Activated T-cell treated with anti-CD3 and anti-CD28 coated beads for 4 hours (primary cell): ENCODE measurements around the gene MYO1E.

Experiments used
- DNase-seq: peaks from one replicate; pipeline ENCODE4 v3.0.0-alpha.2; 2020

The MYO1E gene

GRCh38 chr15:59385171-59385570, 12.5 kb upstream of the MYO1E start:
- no peak for DNase-seq

DNA sequence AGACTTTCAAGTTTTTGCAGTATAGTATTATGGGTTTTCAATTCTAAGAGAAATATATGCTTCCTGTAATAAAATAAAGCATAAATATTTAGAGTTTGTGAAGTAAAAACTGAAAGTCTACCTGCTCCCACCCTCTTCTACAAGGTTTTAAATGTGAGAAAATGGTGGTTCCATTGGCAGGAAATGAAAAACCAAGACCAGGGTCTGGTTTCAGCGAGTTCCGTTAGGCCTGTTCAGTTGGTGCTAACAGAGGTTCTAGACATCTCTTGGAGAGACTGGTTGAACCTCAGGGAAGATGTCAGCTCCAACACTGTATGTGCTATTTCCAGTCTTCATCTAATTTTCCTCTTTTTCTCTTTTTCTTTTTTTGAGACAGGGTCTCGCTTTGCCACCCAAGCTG, 11.8 kb upstream of the MYO1E start:
- DNase-seq: no peak

DNA sequence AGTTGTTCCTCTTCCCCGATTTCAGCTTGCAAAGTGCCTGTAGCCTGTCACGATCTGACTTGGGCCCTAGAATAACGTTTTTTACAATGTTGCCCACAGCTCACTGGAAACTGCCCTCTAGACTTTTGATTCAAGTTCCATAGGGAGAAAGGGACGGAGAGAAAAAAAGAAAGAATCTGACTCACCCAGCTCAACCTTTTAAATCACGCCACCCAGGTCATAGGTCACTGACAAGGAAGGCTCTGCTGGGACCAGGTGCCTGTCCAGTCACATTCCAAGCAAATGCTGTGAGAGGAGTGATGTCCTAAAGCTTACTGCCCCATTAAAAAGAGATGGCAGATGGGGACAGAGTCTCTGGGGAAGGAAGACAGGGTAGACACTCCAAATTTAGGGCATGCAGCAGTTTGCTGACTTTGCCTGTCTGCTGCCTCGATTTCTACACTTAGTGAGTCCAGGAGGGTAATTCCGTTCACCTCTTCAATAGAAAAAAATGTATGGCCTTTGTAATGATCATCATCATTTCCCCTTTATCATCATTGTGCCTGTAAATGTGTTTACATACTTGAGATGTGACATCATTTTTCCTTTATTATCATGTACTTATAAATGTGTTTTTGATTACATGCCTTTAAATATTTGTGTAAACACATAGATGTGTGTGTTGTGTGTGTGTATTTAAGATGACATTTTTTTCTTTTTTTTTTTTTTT, 8.4 kb upstream of the MYO1E start:
- DNase-seq: no peak

GRCh38 chr15:59379531-59379930, 6.9 kb upstream of the MYO1E start:
- DNase-seq: no peak

GRCh38 chr15:59378855-59379254, 6.2 kb upstream of the MYO1E start:
- DNase-seq: no peak

DNA sequence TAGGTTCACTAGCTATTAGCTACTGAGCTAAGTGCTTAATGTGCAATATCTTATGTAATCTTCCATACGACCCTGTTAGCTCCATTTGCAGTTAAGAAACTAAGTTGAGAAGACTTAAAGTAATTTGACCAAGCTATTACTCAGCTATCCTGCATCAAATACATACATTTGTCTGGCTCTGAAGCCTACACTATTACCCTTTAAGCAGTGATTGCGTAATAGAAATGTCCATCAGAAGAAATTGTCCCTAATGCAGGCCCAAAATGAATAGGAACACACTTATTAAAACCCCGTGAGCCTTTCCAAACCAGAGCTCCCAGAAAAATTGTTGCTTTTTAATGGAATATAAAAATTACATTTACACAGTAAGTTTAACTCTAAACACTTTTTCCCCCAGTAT, 5.3 kb upstream of the MYO1E start:
- no peak for DNase-seq

DNA sequence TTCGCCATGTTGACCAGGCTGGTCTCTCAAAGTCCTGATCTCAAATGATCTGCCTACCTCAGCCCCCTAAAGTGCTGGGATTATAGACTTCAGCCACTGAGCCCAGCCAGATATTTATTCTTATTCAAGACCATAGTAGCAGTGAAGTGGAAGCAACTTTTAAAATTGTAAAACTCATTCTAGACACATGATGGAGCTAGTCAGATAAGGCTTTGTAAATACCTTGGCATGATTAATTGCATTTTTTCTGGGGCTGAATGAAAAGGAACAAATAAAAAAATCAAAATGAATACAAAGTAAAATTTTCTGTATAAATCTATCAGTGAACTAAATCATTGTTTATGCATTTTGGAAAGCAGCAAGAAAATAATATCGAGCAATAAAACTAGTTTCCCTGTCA, 4.1 kb upstream of the MYO1E start:
- DNase-seq: no peak

GRCh38 chr15:59373215-59373614, 544 bp upstream of the MYO1E start:
- DNase-seq: no peak

GRCh38 chr15:59371458-59372351, 966 bp downstream of the MYO1E start:
- DNase-seq: no peak

DNA sequence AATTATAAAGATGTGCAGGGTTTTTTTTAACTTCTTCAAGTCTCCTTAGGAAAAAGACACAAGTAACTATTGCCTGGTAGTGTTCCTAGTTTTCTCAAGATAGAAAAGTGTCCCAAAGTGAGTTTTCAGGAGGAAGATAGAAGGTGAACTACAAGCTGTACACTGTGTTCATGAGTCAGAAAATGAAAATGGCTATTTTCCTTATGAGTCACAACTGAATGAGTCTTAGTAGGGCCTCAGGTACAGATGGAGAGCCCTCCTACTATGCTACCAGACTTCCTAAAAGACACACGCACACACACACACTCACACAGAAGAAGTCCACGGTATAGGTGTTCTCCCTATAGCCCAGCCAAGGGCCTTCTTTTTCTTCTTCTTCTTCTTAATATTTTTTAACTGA, 3.1 kb downstream of the MYO1E start:
- DNase-seq: no peak

DNA sequence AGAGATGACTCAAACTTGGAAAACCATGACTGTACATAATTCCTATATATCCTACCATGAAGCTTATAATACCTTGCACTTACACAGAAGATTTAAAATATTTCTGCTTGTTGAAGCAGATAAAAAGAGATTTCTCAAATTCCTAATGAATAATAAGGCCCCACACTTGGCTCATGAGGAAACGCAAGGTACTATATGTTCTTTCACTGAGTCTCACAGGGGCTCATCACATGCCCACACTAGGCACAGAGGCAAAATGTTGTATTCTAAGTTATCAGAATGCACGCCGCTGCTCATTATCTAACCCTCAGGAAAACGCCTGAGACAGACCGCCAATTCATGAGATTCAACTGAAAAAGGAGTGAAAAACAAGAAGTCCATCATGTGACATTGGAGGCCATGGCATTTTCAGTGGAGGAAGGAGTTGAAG, 5.6 kb downstream of the MYO1E start:
- DNase-seq: no peak

- no peak for DNase-seq
Observed at GRCh38 chr15:59366333-59367021, 6.2 kb downstream of the MYO1E start.

DNA sequence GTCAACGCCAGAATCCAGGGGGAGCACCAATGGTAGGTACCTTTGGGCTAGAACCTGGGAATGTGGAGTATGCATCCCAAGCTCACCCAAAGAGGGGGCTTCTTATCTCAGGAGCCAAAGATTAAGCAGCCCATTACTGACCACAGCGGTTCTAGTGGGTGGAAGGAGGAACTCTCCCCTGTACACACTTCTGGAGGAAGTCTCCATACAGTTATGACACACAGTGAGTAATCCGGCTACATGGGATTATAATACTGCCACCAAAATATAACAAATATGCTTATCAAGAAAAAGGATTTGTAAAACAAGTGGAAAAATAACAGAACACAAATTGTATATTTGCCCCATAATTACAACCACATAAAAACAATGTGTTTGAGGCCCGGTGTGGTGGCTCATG, 8.4 kb downstream of the MYO1E start:
- DNase-seq: no peak

- no peak for DNase-seq
Observed at GRCh38 chr15:59362331-59362730, 10.3 kb downstream of the MYO1E start.

DNA sequence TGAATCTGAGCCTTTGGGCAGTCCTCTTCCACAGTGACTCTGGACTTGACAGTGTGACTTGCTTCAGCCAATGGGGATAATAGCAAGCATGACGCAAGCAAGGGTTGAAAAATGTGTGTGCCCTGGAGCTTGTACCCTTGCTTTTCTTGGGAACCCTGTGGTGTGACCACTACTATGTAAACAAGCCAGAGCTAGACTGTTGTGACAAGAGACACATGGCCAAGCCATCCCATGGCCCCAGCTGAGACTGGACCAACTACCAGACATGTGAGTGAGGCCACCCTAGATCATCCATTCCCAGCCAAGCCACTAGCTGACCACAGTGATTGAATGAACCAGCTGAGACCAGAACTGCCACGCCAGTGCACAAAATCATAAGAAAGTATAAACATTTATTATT, 11.8 kb downstream of the MYO1E start:
- DNase-seq: no peak

- DNase-seq: no peak
Observed at GRCh38 chr15:59360305-59360704, 12.4 kb downstream of the MYO1E start.

DNA sequence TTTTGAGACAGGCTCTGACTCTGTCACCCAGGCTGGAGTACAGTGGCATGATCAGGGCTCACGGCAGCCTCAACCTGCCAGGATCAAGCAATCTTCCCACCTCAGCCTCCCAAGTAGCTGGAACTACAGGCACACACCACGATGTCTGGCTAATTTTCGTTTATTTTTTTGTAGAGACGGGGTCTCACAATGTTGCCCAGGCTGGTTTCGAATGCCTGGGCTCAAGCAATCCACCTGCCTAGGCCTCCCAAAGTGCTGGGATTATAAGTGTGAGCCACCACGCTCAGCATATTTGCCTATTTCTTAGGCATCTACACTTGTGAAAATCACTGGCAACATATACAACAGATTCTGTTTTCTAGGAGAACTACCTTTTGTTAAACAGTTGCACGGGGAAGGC, 16.9 kb downstream of the MYO1E start:
- DNase-seq: no peak

DNA sequence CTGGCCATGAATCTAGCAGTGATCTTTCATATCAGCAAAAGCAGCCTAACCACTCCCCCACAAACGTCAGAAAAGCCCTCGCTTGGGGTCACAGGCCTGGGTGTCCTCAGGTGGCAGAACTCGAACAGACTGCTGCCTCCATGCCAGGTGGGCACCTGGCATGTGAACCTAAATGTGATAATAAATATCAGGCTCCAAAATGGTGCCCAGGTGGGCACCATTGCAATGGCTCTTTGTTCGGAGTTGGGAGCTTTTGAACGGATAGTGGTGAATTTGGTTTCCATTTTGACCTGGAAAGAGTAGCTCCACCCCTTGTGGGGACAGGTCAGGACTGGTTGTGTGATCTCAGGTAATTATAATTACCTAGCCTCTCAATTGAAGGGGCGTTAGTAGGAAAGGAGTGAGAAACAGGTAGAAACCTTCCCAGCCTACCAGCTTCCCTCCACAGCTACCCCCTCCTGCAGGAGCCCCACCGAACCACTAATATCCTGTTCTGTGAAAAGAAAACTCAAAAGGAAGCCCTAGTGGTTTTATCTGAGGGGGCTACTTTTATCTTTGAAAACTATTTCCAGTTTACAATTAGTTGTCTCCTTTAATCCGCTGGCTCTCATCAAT, 18.1 kb downstream of the MYO1E start:
- DNase-seq: no peak

GRCh38 chr15:59353994-59354416, 18.7 kb downstream of the MYO1E start:
- DNase-seq: no peak

GRCh38 chr15:59352683-59353082, 20.0 kb downstream of the MYO1E start:
- DNase-seq: no peak

DNA sequence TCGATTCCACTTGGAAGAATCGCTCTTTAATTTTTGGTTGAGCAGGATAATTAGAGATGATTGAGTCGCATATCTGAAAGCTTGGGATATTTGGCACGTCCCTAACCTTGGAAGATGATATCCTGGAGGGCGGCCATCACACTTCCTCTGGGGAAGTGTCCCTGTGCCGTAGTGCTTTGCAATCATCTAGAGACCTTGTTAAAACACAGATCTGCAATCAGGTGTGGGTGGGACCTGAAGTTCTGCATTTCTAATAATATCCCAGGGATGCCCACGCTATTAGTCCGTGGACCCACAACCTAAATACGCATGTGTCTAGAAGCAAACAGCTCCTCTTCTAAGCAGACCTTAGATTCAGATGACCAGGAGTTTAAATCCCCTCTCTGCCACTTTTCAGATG, 20.5 kb downstream of the MYO1E start:
- DNase-seq: no peak

DNA sequence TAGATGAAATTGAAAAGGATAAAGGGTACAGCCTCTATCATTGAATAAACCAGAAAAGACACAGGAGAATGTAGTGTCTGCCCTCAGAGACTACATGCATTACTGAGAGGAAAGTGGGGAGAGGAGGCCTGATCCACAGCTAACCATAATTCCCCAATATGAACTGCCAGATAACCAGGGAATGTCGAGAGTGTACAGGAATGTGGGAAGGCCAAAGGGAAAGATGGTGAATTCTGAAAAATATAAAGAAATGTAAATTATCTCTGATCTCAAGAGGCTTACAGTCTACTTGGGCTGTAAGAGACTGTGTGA, 22.3 kb downstream of the MYO1E start:
- DNase-seq: no peak

GRCh38 chr15:59349680-59350420, 22.8 kb downstream of the MYO1E start:
- no peak for DNase-seq
